Suppressor macrophage treated with lipopolysaccharide for 4 hours (primary cell): Measurements from ENCODE around the gene CYP2E1.
"Not testable (repeated sequence)": the region's sequence is repeated elsewhere in the genome, so short reads cannot be mapped to it uniquely, and the experiment has no call there.

ENCODE experiments used
- DNase-seq: peaks from one replicate; pipeline ENCODE4 v3.0.0-alpha.2; 2020

Gene CYP2E1

DNA sequence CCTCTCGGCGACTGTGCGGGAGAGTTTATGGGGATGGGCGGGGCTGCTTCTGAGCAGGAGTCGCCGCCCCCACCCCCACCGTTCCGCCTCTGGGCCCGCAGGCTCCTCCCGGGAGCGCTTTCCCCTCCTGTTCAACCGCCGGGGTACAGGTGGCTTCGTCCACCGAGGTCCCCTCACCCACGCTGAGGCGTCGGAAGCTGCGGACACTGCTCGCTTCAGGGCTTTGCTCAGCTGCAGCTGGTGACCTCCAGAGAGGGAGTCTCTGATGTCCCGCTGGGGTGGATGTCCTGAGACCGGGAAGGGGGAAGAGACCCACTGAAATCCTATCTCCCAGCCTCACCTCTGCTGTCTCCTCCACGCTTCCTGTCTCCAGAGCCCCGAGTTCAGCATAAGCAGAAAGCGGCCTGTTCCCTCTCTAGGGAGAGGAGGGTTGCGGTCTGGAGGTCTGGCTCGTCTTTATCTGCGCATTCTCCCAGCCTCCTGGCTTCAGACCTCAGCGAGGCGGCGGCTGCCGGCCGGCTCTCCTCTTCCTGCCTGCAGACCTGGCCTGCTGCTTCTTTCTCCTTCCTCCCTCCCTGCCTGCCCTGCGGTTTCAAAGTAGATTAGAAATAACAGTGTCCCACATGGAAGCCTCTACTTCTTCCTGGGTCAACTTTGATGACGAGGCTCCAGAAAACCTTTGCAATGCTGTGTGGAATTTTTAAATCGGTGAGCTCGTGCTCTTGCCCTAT lies 1.8 kb downstream of the CYP2E1 start:
- no peak for DNase-seq

DNA sequence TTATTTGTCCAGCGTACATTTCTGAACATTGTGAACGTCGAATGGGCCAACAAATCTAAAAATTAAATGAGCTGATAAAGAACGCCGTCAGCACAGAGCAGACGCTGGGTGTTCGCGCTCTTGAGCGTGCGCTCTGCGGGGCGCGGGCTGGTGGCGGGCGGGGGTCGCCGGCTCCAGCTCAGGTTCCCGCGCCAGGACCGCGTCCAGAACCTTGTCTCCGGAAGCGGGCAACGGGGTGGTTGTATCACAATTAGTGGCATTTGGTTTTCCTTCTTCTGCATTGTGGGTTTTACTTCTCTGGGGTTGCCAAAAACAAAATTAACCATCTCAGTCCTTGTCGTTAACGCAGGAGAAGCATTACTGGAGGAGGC lies 2.4 kb downstream of the CYP2E1 start:
- no peak for DNase-seq

DNA sequence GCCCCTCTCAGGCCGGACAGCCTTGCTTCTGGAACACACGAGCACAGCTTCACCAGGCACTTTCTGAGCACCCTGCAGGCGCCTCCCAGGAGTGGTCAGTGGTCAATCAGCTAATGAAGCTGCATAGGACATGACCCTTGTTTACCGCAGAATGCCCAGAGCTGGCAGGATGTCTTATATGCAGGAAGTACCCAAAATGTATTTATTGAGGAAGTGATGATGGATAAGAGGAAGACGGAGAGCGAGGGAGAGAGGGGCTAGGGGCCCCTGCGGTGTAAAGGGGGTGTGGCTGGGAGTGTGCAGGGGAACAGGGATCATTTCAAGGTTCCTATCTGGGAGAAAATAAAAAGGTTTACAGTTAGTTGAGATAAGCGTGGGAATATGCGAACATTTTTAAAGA lies 3.3 kb downstream of the CYP2E1 start:
- no peak for DNase-seq

DNA sequence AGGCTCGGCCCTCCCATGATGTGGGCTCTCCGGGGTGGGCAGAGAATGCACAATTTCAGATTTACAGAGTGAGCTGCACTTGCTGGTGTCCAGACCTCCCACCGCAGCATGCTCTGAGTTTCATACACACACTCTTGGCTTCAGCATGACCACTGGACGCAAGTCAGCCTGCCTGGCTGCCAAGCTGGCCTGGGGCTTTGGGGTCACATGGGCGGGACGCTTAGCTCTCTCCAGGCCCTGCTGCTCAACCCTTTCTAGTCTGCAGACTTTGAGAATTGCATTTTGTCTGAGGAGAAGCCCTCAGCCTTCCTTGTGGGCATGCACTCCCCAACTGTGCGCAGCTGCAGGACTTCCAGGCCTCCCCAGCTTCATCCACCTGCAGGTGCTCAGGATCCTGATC lies 5.7 kb downstream of the CYP2E1 start:
- no peak for DNase-seq

GRCh38 chr10:133534417-133534816 lies 7.3 kb downstream of the CYP2E1 start:
- DNase-seq = no peak

DNA sequence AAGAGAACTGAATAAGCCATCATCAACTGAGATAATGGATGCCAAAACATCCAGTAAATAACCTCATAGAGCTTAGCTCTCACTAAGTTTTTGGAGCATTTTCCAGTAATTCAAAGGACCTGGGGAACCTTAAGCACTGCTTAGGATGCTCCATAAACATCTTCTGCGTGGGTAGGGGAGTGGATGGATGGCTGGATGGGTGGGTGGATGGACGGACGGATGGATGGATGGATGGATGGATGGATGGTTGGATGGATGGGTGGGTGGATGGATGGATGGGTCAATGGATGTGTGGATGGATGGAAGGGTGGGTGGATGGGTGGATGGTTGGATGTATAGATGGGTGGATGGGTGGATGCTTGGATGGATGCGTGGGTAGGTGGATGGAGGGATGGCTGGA lies 9.0 kb downstream of the CYP2E1 start:
- no peak for DNase-seq

DNA sequence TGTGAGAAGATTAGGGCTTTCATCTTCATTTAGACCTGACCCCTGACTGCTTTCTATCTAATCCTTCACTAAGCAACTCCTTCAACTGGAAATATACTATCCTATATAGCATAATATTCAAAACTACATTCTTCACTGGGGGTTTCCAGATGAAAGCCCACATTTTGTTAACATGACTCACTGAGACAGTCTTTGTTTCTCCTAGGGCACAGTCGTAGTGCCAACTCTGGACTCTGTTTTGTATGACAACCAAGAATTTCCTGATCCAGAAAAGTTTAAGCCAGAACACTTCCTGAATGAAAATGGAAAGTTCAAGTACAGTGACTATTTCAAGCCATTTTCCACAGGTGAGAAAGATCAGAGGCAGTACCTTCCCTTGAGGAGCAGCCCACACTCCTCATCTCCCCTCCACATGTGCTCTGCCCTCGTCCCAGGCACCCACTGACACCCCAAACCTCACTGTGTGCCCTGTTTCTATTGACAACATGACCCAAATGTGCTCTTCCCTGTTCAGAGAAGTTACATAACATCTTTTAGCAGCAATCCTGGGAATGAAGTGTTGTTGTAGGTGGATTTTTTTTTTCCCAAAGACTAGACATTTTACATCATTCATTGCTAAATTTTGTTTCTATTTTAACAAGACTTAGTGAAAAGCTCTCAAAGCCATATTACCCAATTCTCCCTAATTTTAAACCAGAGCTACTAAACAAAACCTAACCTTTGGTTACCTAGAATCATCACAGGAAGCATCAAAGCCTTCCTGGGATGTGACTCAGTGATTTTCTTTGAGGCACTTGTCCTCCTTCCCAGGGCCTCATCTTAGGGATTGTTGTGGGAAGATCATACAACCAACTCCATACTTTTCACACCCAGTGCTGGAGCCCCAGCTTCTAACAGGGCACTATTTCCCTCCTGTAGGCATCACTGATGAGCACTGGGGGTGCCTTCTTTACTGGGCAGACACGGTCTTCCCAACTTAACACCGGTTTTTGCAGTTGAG lies 10.7 kb downstream of the CYP2E1 start:
- DNase-seq = no peak

DNA sequence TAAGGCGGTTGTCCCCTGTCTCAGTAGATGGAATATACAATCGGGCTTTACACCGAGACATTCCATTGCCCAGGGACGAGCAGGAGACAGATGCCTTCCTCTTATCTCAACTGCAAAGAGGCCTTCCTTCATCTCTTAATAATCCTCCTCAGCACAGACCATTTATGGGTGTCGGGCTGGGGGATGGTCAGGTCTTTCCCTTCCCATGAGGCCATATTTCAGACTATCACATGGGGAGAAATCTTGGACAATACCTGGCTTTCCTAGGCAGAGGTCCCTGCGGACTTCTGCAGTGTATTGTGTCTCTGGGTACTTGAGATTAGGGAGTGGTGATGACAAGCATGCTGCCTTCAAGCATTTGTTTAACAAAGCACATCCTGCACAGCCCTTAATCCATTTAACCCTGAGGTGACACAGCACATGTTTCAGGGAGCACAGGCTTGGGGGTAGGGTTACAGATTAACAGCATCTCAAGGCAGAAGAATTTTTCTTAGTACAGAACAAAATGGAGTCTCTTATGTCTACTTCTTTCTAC lies 14.3 kb downstream of the CYP2E1 start:
- not testable (repeated sequence) for DNase-seq

DNA sequence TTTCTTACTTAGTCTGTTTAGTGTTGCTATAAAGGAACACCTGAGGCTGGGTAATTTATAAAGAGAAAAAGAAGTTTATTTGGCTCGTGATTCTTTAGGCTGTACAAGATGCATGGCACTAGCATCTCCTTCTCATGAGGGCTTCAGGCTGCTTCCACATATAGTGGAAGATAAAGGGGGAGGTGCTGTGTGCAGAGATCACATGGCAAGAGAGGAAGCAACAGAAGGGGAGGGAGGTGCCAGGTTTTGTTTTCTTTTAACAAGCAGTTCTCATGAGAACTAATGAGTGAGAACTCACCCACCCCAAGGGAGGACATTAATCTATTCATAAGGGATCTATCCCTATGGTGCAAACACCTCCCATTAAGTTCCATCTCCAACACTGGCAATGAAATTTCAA lies 17.3 kb downstream of the CYP2E1 start:
- DNase-seq = no peak

DNA sequence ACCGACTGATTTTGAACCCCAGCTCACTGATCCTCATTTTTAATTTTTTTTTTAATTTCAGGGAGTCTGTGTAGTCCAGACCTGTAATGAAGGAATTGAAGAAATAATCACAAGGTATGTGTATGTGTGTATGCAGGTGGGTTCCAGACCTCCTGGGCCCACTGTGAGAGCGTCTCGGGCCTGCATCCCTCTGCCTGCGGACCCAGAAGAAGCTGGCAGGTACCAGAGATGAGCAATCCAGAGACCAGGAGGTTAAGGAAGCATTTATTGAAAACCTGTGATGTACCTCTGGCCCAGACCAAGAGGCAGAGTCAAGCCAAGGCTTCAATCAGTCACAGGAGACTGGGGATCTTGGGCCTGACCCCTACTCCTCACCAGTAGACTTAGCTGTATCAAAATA lies 27.4 kb downstream of the CYP2E1 start:
- DNase-seq = no peak

DNA sequence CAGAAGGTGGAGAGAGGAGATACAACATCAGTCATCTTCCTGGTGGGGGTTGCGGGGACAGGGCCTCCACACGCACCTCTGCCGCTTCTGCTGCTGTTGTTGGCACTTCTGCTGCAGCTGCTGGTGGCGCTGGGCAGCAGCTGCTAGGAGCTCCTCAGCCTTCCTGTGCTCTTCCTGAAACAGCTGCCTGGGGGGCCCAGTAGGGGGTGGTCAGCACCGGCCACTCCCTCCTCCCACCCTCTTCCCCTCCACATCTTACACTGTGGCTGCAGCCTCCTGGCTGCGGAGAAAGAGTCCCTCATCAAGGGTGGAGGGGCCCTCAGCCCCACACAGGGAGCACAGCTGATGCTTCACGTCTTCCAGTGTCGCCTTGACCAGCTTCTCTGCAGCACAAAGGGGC lies 28.4 kb downstream of the CYP2E1 start:
- DNase-seq = no peak

DNA sequence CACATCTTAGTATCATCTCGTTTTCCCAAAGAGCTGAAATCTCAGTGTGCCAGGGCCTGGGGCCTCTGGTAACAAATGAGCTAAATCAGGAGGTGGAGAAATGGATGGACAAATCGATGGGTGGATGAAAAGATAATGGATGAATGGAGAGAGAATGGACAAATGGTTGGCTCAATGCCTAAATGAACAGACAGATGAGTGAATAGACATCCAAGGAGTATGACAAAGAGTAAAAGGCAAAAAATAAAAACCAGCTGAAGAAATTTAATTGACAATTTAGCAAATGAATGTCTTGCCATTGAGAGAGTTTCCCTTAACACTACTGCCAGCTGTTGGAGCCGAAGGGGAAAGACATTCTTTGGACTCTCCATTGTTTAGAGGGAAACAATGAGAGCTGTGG lies 30.2 kb downstream of the CYP2E1 start:
- no peak for DNase-seq

- no peak for DNase-seq
Observed at GRCh38 chr10:133559216-133559615, 32.1 kb downstream of the CYP2E1 start.

- DNase-seq = no peak
Observed at GRCh38 chr10:133564816-133565215, 37.7 kb downstream of the CYP2E1 start.

DNA sequence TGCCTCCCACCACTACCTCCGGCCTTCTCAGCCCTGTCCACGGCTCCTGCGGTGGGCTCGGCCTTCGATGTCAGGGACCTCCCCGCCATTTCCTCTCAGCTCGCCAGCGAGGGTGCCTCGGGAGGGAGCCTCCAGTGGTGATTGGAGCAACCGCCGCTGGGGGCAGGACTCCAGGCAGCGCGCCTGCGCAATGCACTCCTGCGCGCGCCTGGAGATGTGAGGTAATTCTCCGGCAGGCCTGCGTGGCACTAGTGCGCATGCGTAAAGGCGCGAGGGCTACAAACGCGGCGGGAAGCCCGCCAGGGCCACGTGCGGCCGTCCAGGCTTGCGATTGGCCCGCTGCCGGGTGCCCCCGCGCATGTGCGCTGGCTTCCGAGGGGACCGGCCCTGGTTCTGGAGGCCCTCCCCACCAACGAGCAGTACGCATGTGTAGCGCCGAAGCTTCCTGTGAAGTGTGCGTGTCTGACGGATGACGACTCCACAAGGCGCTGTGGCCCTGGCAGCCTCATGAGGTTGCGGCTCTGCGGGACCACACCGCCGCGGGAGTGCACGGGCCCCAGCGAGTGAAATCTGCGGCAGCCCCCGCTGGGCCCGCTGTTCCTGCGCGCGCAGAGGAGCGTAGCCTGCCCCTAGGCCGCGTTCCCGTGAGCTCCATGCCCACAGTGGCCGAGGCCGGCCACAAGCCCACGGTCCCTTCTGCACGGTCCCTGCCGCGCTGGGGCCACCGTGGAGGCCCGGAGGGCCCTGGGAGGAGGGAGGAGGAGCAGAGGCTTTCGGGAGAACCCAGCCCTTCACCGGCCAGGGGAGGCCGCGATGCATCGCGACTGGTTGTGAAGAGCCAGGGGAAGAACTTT lies 38.5 kb downstream of the CYP2E1 start, which contains the start of gene SYCE1:
Gene SYCE1, minus strand, starts transcription at position 143 of the 854 bp plus-strand sequence. Its CDS starts 54 bp downstream, at position 89.
- no peak for DNase-seq

DNA sequence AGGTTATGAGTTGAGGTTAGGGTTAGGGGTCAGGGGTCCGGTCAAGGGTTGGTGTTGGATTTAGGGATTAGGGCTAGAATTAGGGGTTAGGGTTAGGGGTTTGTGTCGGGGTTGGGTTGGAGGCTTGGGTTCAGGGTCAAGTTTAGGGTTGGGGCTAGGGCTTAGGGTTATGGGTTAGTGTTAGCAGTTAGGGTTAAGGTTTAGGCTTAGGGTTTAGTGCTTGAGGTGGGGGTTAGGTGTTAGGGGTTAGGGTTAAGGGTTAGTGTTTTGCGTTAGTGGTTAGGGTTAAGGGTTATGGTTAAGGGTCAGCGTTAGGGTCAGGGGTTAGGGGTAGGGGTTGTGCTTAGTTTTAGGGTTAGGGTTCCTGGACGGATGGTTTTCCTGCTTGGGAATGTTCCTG lies 40.0 kb downstream of the CYP2E1 start:
- DNase-seq = no peak

GRCh38 chr10:133567609-133568286 lies 40.6 kb downstream of the CYP2E1 start:
- DNase-seq = no peak

DNA sequence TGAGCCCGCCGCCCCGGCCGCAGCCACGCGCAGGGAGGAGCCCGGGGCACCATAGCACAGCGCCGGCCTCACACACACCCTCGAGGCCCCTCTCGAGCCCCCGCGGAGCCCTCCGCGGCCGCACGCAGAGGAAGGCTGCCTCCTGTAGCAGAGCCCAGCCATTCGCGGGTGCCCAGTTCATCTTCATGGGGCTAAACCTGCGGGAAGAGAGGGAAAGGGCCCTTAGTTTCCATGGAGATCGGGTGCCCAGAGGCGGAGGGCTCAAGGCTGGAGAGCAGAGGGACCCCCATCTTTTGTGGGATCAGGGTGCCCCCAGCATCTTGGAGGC lies 41.1 kb downstream of the CYP2E1 start:
- DNase-seq = no peak

DNA sequence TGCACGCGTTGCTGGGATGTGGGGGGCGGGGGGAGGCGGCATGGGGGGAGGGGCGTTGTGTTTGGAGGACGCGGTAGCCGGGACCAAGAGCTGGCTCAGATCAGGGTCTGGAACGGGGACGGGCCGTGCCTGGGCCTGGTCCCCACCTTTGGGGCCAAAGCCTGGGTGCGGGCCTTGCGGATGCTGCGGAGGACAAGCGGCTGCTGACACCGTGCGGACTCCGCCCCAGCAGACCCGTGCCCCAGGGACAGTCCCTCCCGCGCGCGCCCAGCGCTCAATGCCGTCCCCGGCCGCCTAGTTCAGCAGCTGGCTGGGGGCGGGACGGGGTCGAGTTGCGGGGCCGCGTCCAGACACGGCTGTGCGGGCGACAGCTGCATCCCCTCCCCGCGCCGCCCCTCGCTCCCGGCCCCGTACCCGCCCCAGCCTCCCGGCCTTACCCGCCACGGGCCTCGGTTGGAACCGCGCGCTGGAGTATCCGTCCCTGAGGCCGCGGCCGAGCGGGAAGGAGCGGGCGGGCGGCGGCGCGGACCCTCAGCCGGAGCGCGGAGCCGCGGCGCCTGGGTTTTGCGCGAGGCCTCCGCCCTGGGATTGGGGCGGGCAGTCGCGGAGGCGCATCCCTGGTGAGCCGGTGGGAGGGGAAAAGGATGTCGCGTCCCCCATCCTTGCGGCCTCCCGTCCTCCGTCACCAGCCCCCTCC lies 41.8 kb downstream of the CYP2E1 start:
- DNase-seq = not testable (repeated sequence)

DNA sequence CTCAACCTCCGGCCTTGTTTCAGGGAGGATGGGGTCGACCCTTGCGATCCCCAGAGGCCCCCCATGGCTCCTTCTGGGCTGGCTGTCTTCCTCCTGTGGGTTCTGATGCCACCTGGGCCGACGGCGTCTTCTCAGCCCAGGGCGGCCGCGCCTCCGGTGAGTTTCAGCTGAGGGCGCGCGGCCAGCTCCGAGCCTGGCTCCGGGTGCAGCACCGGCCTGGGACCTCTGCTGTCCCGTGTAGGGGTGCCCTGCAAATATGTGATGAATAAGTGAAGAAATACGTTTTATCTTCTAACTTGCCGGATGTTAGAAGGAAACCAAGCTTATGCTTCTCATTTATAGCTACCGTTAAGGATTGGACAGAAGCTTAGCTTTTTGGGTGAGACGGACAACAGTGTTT lies 42.6 kb downstream of the CYP2E1 start:
- DNase-seq = not testable (repeated sequence)

GRCh38 chr10:133572055-133572454 lies 44.9 kb downstream of the CYP2E1 start:
- DNase-seq = not testable (repeated sequence)

DNA sequence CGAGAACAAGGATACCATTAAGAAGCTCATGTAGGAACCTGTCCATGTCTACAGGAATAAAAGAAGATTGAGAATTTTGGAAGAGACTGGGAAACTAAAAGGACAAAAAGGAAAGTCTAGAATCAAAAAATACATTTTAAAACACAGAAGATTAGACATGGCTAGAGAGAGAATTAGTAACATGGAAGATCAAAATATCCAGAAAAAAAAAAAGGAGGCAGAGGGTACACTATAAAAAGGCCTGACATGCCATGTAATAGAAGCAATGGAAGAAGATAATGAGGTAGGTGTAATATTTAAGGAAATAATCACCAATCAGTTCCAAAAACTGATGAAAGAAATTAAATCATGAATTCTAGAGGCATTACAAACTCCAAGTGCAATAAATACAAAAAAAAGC lies 46.3 kb downstream of the CYP2E1 start:
- DNase-seq = not testable (repeated sequence)
